ENCODE results near the gene CYB561D1. TPM values are rescaled to one million over a fixed set of nuclear protein-coding genes. Genes with fewer than 3 reads are reported as not detected.
A peak's percentile ranks its signal among the peaks of the same experiment; 100 is the strongest.

The CYB561D1 gene
- total RNA-seq, 1 donor from 2014 or later: 13.6 TPM

DNA sequence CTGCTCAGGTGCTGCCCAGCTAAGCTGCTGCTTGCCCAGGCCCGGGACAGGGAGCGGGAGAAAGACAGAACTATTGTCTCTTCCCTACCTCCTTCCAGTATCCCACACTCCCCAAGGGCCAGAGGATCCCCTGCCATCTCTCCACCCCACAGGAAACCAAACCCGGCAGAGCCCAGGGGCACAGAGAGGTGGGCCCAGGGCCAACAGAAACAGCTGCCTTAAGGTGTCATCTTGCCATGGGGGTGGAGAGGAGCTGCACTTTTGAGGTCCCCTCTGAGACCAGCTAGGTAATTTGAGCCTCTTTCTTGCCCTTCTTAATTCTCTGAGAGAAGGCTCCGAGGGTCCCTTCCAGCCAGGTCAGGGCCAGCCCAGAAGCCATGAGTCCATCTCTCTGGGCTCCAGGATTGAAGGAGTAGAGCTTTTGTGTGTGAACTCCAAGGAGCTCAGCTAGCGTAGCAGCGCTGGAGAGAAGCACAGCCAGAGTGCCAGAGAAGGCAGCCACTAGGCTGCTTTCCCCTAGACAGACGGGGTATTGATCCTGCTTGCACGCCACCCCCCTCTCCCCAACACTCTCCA lies 36.1 kb downstream of the CYB561D1 start:
- no peak for DNase-seq (ENCODE audit: low spot score)
- Mint-ChIP-seq H3K36me3 (ENCODE audit: low read depth) (no peaks in the 10 kb centered on the region), H3K4me1 (ENCODE audit: low read depth) (peaks cover 19% of the 10 kb centered on the region), H3K27me3 (ENCODE audit: low read depth) (peaks cover 3% of the 10 kb centered on the region), H3K27ac (no peak overlapping the region), H3K4me3 (ENCODE audit: low read depth) (no peak overlapping the region), H3K9me3 (no peaks in the 10 kb centered on the region)
- intact Hi-C loops (cut with micrococcal nuclease): loop anchor here (10.0 kb wide), 1 partner anchor 415 kb away; the partner anchor contains the start of gene ELAPOR1

DNA sequence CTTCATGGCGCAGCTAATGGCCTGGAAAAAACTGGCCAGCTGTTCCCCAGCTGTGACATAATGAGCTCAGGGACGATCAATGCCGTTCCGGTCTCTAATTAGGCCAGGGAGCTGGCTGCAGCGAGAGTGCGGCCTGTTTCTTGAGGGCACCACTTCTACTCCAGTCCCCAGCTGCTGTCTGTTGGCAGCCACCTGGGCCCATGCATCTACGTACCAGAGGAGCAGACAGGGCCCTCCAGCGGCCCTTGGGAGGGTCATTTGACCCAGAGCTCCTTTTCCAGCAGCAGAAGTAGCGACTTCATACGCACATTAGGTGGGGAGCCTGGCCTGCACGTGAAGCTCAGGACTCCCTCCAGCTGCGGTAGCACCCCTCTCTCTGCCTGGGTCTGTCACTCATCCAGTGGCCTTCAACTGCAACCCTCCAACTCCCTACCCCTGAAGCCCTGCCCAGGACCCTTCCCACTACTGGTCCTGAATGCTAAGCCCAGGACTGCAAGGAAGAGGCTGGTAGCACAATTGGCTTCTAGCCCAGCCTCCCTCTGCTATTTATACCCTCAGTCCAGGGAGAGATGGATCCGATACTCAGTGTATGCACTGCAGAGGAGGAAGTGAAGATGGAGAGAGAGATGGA lies 36.7 kb downstream of the CYB561D1 start:
- Mint-ChIP-seq H3K27ac (peak overlapping the region; percentile 0), H3K27me3 (ENCODE audit: low read depth) (peaks cover 3% of the 10 kb centered on the region), H3K9me3 (no peaks in the 10 kb centered on the region), H3K36me3 (ENCODE audit: low read depth) (no peaks in the 10 kb centered on the region), H3K4me3 (ENCODE audit: low read depth) (no peak overlapping the region), H3K4me1 (ENCODE audit: low read depth) (peaks cover 19% of the 10 kb centered on the region)
- intact Hi-C loops (cut with micrococcal nuclease): loop anchor here (10.0 kb wide), 1 partner anchor 416 kb away; the partner anchor contains the start of gene ELAPOR1
- no peak for DNase-seq (ENCODE audit: low spot score)

DNA sequence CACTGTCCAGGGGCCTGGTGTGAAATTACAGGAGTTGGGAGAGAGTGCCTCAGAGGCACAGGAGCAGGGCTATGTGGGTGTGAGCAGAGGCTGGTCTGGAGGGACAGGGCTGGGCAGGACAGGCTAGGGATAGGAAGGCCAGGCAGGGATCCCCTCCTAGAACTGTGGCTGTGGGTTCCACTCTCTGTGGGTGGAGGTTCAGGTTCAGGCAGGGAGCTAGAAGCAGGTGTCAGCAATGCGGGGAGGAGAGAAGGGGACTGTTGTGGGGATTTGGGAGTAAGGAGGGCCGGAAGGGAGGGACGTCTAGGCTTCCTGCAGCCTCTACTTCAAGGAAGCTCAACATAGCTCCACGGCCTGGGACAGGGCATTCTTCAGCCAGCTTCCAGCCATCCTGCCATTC lies 37.5 kb downstream of the CYB561D1 start:
- Mint-ChIP-seq H3K36me3 (ENCODE audit: low read depth) (no peaks in the 10 kb centered on the region), H3K9me3 (no peaks in the 10 kb centered on the region), H3K4me1 (ENCODE audit: low read depth) (peaks cover 19% of the 10 kb centered on the region), H3K4me3 (ENCODE audit: low read depth) (no peak overlapping the region), H3K27me3 (ENCODE audit: low read depth) (no peaks in the 10 kb centered on the region), H3K27ac (peak overlapping the region; percentile 0)
- intact Hi-C loops (cut with micrococcal nuclease): loop anchor here (10.0 kb wide), 1 partner anchor 417 kb away; the partner anchor contains the start of gene ELAPOR1
- DNase-seq (ENCODE audit: low spot score): no peak

DNA sequence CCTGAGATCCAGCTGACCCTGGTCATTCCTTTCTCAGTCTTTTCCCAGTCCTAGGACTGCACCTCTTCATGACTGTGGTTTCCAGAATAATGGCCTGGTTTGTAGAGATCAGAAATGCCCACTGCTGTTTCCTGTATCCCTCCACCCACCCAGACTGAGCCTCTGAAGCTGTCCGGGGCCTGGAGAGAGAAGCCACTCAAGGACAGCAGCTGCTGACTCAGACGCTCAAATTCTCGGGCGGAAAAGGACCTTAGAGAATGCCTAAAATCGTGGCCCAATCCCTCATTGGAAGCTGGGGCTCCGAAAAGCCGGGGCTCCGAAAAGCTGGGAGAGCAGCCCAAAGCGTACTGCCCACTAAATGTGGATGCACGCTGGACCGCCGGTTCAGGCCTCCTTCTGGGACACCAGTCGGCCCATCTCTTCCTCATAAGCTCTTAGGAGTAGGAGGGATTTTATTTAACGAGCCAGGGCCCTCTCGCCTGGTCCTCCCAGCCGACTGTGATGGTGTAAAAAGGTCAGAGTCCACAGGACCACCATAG lies 38.0 kb downstream of the CYB561D1 start:
- H3K27me3 Mint-ChIP-seq (ENCODE audit: low read depth): no peaks in the 10 kb centered on the region
- no peak for DNase-seq (ENCODE audit: low spot score)
- H3K4me1 Mint-ChIP-seq (ENCODE audit: low read depth): peaks cover 19% of the 10 kb centered on the region
- H3K27ac Mint-ChIP-seq: no peak overlapping the region
- no peaks in the 10 kb centered on the region for H3K36me3 Mint-ChIP-seq (ENCODE audit: low read depth)
- no peaks in the 10 kb centered on the region for H3K9me3 Mint-ChIP-seq
- no peak overlapping the region for H3K4me3 Mint-ChIP-seq (ENCODE audit: low read depth)
- intact Hi-C loops (cut with micrococcal nuclease): loop anchor here (1.0 to 10.0 kb wide), 6 partner anchors 38 to 417 kb away; partner anchors contain the start of genes CYB561D1, ELAPOR1 and PSMA5

DNA sequence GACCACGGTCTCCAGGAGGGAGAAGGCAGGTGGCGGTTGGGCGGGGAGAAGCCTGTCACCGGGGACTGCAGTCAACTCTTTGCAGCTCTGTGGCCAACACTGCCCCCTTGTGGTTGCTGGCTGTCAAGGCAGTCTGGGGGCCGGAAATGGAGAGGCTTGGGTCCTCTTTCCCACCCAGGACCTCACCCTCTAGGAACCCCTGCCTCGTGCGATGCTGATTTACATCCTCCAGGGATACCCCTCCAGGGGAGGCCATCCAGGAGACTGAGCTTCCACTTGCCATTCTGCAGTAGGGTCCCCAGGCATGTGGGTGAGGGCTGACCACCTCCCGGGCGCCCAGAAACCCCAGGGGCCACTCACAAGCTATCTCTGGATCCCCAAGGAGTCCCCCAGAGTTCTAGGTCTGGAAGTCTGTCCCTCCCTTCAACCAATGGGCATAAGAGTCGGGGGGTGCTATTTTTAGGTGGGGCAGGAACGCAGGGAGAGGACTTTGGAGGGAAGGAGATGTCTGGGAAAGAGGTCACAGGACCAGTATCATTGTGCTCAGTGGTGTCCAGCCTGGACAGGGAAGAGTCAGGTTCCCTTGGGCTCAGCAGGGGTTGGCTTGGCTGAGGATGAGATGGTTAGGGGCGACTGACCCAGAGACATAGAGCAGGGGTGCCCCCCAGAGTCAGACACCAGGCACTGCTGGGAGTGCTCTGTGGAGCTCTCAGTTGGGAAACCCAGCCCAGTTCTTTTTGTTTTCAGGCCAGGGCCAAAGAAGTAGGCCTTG lies 38.7 kb downstream of the CYB561D1 start:
- no peaks in the 10 kb centered on the region for H3K36me3 Mint-ChIP-seq (ENCODE audit: low read depth)
- peaks cover 19% of the 10 kb centered on the region for H3K4me1 Mint-ChIP-seq (ENCODE audit: low read depth)

DNA sequence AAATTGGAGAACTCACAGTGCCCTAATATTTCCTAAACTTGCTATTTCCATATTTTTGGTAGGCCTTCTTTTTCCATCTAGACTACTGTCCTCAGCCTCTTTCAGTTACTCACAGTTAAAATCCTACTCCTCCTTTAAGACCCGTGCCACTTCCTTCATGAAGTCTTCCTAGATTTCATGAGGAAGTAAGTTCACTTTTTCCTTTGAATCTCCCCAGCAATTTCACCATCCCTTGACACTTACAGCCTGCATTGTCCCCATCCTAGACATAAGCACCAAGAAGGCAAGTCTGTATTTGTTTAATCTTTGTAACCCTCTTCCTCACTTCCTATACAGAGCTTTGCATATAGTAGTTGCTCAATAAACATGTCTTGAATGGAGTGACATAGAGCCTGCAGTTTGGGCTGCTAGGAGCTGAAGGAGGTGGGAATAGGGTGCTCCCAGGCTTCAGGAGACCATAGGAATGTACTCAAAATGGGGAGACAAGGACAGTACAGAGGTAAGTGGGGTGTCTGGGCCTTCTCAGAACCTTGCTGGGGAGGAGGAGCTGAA lies 40.5 kb downstream of the CYB561D1 start:
- no peak overlapping the region for H3K27ac Mint-ChIP-seq
- H3K9me3 Mint-ChIP-seq: no peaks in the 10 kb centered on the region
- peaks cover 19% of the 10 kb centered on the region for H3K4me1 Mint-ChIP-seq (ENCODE audit: low read depth)
- DNase-seq (ENCODE audit: low spot score): no peak
- H3K4me3 Mint-ChIP-seq (ENCODE audit: low read depth): no peak overlapping the region
- H3K27me3 Mint-ChIP-seq (ENCODE audit: low read depth): no peaks in the 10 kb centered on the region
- intact Hi-C loops (cut with micrococcal nuclease): loop anchor here (10.0 kb wide), 1 partner anchor 420 kb away; the partner anchor contains the start of gene ELAPOR1
- H3K36me3 Mint-ChIP-seq (ENCODE audit: low read depth): no peaks in the 10 kb centered on the region

More for the DNA sequence above, 38.7 kb downstream of the CYB561D1 start:
- no peaks in the 10 kb centered on the region for H3K9me3 Mint-ChIP-seq
- H3K27ac Mint-ChIP-seq: peak overlapping the region; percentile 80
- peak overlapping the region; percentile 32 for H3K4me3 Mint-ChIP-seq (ENCODE audit: low read depth)
- intact Hi-C loops (cut with micrococcal nuclease): loop anchor here (1.0 to 10.0 kb wide), 6 partner anchors 38 to 418 kb away; partner anchors contain the start of genes CYB561D1, ELAPOR1 and PSMA5
- H3K27me3 Mint-ChIP-seq (ENCODE audit: low read depth): no peaks in the 10 kb centered on the region
- DNase-seq (ENCODE audit: low spot score): peak; percentile 83

DNA sequence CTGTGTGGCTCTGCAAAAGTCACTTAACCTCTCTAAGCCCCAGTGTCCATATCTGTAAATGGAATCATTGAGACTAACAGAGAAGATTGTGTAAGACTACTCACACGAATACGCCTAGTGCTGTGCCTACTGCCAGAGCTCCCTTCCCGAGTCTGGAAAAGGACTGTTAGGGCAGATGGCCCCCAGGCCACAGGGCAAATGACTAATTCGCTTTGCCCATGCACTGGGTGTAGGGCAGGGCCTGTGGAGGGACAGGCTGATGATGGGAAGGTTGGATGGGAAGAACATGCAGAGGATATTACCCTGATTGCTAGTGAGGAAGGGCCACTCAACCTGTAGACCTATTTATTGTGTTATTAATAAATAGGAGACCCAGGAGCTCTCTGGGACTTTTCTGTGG lies 41.6 kb downstream of the CYB561D1 start:
- Mint-ChIP-seq H3K27ac (no peak overlapping the region), H3K36me3 (ENCODE audit: low read depth) (no peaks in the 10 kb centered on the region), H3K9me3 (no peaks in the 10 kb centered on the region), H3K4me1 (ENCODE audit: low read depth) (peaks cover 19% of the 10 kb centered on the region), H3K4me3 (ENCODE audit: low read depth) (no peak overlapping the region), H3K27me3 (ENCODE audit: low read depth) (no peaks in the 10 kb centered on the region)
- no peak for DNase-seq (ENCODE audit: low spot score)
- intact Hi-C loops (cut with micrococcal nuclease): loop anchor here (10.0 kb wide), 1 partner anchor 421 kb away; the partner anchor contains the start of gene ELAPOR1

DNA sequence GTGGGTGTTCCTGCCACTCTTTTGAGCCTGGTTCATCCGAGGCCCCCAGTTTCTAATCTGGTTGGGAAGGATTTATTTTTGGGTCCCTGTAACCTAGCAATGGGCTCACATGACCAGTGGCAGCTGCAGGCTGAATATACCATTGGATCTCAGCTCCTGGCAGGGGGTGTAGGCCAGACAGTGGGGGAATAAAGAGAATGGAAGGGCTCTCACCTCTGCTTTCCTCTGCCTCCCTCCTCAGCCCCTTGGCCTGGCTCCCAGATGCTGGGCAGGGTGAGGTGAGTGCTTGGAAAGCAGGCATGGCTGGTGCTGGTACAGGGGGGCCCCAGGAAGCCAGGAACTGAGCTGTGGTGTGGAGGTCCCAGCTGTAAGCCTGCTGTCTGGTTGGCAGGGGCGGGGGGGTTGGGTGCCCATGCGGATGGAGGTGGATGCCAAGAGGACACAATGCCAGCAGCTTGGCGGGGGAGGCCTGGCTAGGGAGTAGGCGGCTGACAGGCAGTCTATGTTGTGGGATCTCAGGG lies 42.1 kb downstream of the CYB561D1 start:
- intact Hi-C loops (cut with micrococcal nuclease): loop anchor here (10.0 kb wide), 1 partner anchor 421 kb away; the partner anchor contains the start of gene ELAPOR1
- H3K27ac Mint-ChIP-seq: no peak overlapping the region
- DNase-seq (ENCODE audit: low spot score): no peak
- H3K9me3 Mint-ChIP-seq: no peaks in the 10 kb centered on the region
- H3K4me3 Mint-ChIP-seq (ENCODE audit: low read depth): no peak overlapping the region
- H3K36me3 Mint-ChIP-seq (ENCODE audit: low read depth): no peaks in the 10 kb centered on the region
- H3K27me3 Mint-ChIP-seq (ENCODE audit: low read depth): no peaks in the 10 kb centered on the region
- peaks cover 16% of the 10 kb centered on the region for H3K4me1 Mint-ChIP-seq (ENCODE audit: low read depth)

DNA sequence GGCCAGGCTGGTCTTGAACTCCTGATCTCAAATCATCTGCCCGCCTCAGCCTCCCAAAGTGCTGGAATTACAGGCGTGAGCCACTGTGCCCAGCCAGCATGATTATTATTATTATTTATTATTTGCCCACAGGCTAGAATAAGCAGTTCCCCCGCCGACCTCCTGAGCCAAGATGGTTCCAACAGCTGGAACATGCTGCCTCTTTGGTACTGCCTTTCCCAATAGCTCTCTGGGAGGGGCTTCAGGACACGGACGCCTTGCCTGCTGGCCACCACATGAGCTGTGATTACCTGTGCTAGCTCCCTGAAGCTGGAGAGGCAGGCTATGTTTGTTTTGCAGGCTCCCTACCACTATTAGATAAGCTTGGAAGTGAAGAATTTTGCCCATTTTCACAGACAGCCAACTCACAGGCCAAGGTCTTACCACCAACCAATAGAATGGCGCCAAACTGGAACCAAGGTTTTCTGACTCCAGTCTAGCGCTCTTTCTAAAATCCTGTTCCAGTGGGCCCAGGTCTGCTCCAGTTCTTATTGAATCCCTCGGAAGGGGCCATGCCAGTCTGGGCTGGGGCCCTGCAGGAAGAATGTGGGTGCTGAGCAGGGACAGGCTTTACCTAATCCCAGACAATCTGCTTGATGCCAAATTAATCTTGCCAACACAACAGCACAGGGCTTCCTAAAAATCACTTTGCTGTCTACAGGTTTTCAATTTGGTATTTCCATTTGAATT lies 43.7 kb downstream of the CYB561D1 start:
- Mint-ChIP-seq H3K4me1 (ENCODE audit: low read depth) (peaks cover 5% of the 10 kb centered on the region), H3K4me3 (ENCODE audit: low read depth) (no peak overlapping the region), H3K27ac (no peak overlapping the region), H3K9me3 (no peaks in the 10 kb centered on the region), H3K27me3 (ENCODE audit: low read depth) (no peaks in the 10 kb centered on the region), H3K36me3 (ENCODE audit: low read depth) (no peaks in the 10 kb centered on the region)
- no peak for DNase-seq (ENCODE audit: low spot score)
- intact Hi-C loops (cut with micrococcal nuclease): loop anchor here (10.0 kb wide), 1 partner anchor 423 kb away; the partner anchor contains the start of gene ELAPOR1

DNA sequence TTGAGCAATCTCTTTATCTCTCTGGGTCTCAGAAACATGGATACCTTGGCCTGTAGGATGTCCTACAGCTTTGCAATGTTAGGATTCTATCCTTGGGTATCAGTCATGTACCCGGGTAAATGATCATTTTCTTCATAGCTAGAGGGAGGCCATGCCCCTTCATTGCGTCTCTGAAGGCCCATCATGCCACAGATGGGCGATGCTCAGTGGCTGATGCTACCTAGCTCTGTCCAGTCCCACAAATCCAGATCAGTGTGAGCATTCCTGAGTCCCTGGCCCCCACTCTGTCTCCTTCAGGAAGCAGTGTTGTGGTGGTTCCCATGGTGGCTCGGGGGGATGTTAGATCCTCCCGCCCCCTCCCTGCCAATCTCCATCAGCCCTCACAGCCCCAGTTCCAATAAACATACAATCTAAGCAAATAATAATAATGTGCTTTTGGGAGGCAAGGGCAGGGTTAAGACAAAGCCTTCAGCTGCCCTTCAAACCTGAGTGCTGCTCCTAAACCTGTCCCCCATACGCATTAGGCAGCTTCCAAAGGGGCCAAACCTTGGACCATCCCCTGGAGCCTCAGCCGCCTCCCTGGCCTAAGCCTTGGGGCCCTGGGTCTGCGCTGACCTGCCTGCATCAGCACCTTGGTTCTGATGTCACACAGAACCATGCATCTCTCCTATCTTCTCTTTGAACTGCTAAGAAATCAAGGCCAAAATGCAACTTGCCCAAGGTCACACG lies 45.1 kb downstream of the CYB561D1 start:
- DNase-seq (ENCODE audit: low spot score): no peak
- intact Hi-C loops (cut with micrococcal nuclease): loop anchor here (10.0 kb wide), 1 partner anchor 424 kb away; the partner anchor contains the start of gene ELAPOR1
- Mint-ChIP-seq H3K27ac (no peak overlapping the region), H3K36me3 (ENCODE audit: low read depth) (no peaks in the 10 kb centered on the region), H3K9me3 (no peaks in the 10 kb centered on the region), H3K4me3 (ENCODE audit: low read depth) (no peak overlapping the region), H3K27me3 (ENCODE audit: low read depth) (peaks cover 2% of the 10 kb centered on the region), H3K4me1 (ENCODE audit: low read depth) (no peaks in the 10 kb centered on the region)

DNA sequence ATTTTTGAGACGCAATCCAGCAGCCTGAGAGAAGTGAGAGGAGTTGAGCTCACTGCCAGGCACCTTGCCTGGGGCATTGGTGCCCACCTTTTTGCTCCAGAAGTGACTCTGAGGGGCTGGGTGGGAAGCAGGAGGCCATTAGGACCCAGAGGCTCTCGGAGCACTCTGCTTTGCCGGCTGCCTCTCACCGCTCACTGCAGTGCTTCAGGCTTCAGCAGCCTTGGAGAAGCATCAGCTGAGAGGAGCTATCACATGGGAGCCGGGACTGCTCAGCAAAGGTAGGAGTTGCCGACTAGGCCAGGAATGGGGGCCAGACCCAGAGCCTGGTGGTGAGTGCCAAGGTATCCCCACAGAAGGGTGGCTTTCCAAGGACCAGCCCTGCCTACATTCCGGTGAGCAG lies 45.8 kb downstream of the CYB561D1 start, which contains the start of gene GPR61:
Gene GPR61, plus strand, starts transcription at position 197 of the 400 bp plus-strand sequence. CDS start 3,151 bp downstream, outside the sequence.
- no peaks in the 10 kb centered on the region for H3K9me3 Mint-ChIP-seq

More for the DNA sequence above, 45.8 kb downstream of the CYB561D1 start, which contains the start of gene GPR61:
- Mint-ChIP-seq H3K36me3 (ENCODE audit: low read depth) (no peaks in the 10 kb centered on the region), H3K4me1 (ENCODE audit: low read depth) (no peaks in the 10 kb centered on the region), H3K27ac (no peak within 1 kb of the TSS), H3K27me3 (ENCODE audit: low read depth) (peaks cover 2% of the 10 kb centered on the region), H3K4me3 (ENCODE audit: low read depth) (no peak within 1 kb of the TSS)
- intact Hi-C loops (cut with micrococcal nuclease): loop anchor here (10.0 kb wide), 2 partner anchors 365 to 425 kb away; partner anchors contain the start of gene ELAPOR1
- no peak for DNase-seq (ENCODE audit: low spot score)
